H1 (cell line): Measurements from ENCODE around the gene RSBN1. TPM values are rescaled to one million over a fixed set of nuclear protein-coding genes. Genes with fewer than 3 reads are reported as not detected.

Experiments used
- CTCF ChIA-PET: fragments of 300-600 bp; sonication (Branson Sonifier 250); formaldehyde crosslinking; loops from one replicate; lab custom pipeline; 2021; ENCODE audit not compliant: partially characterized antibody; lab: Charles Lee
- POLR2A ChIA-PET: fragments of 300-600 bp; sonication (Branson Sonifier 250); formaldehyde crosslinking; loops from one replicate; lab custom pipeline; 2021; ENCODE audit warnings: inconsistent platforms; ENCODE audit not compliant: partially characterized antibody; lab: Charles Lee
- DNase-seq, 2 experiments: peaks; one replicate each; pipeline versions ENCODE4 v3.0.0 to v3.0.0-alpha.2; 2010 to 2022; ENCODE audit warnings: low spot score in 2 of 2, low read depth in 1 of 2, mixed read lengths in 1 of 2
- FAIRE-seq: peaks from 2 replicates; lab custom pipeline; 2011; peaks lifted over from hg19 to GRCh38; lab: Jason Lieb, UNC
- H2AFZ ChIP-seq: 2 replicates; pipeline ENCODE4 v1.8.1; 2012; ENCODE audit warnings: low read length, inconsistent platforms
- H2AK5ac ChIP-seq: 2 replicates; pipeline ENCODE4 v1.6.1; 2013; ENCODE audit warnings: low read depth, low read length
- H2BK120ac ChIP-seq: replicated peaks from 2 replicates; pipeline ENCODE3; 2013; ENCODE audit warnings: low read depth, low read length, inconsistent platforms
- H2BK12ac ChIP-seq: 2 replicates; pipeline ENCODE4 v1.6.1; 2013; ENCODE audit warnings: low read depth, low read length
- H2BK15ac ChIP-seq: 2 replicates; pipeline ENCODE4 v1.6.1; 2013; ENCODE audit warnings: low read length
- H2BK20ac ChIP-seq: 2 replicates; pipeline ENCODE4 v1.6.1; 2013; ENCODE audit warnings: low read length
- H2BK5ac ChIP-seq: 2 replicates; pipeline ENCODE4 v1.6.1; 2013; ENCODE audit warnings: low read depth, low read length
- H3K14ac ChIP-seq: 2 replicates; pipeline ENCODE4 v1.6.1; 2013; ENCODE audit warnings: inconsistent platforms; ENCODE audit not compliant: insufficient read length
- H3K18ac ChIP-seq: 2 replicates; pipeline ENCODE4 v1.6.1; 2013; ENCODE audit warnings: low read length; ENCODE audit errors: extremely low read depth
- H3K23ac ChIP-seq: 2 replicates; pipeline ENCODE4 v1.6.1; 2013; ENCODE audit warnings: inconsistent platforms; ENCODE audit not compliant: insufficient read length
- H3K23me2 ChIP-seq: 2 replicates; pipeline ENCODE4 v1.6.1; 2013; ENCODE audit warnings: low read depth, low read length
- H3K27ac ChIP-seq: 2 replicates; pipeline ENCODE4 v1.6.1; 2011; ENCODE audit warnings: low read depth, low read length, inconsistent platforms
- H3K27me3 ChIP-seq, 4 experiments: replicated peaks in 1 of 4; 1 replicate in 1 of 4; 2 replicates in 3 of 4; pipeline versions ENCODE4 v1.6.1 to v1.8.1; 2011 to 2013; ENCODE audit warnings: low read length in 3 of 4, mild to moderate bottlenecking in 3 of 4, inconsistent platforms in 2 of 4, mixed read lengths in 2 of 4, moderate library complexity in 1 of 4; ENCODE audit not compliant: control insufficient read depth in 3 of 4, insufficient read depth in 3 of 4; ENCODE audit errors: extremely low read depth in 1 of 4
- H3K36me3 ChIP-seq, 4 experiments: 2 replicates each; pipeline versions ENCODE4 v1.6.1 to v1.8.1; 2011 to 2013; ENCODE audit warnings: mild to moderate bottlenecking in 4 of 4, low read length in 3 of 4, moderate library complexity in 2 of 4, control low read depth in 1 of 4, inconsistent platforms in 1 of 4; ENCODE audit not compliant: insufficient read depth in 4 of 4, control insufficient read depth in 2 of 4
- H3K4ac ChIP-seq: replicated peaks from 2 replicates; pipeline ENCODE3; 2013; ENCODE audit warnings: low read length, low read depth, mixed read lengths, inconsistent platforms; ENCODE audit not compliant: insufficient read length
- H3K4me1 ChIP-seq, 4 experiments: replicated peaks in 1 of 4; 1 replicate in 1 of 4; 2 replicates in 3 of 4; pipeline versions ENCODE4 v1.6.1 to v1.8.1; 2011 to 2013; ENCODE audit warnings: low read length in 3 of 4, inconsistent platforms in 2 of 4, mixed read lengths in 1 of 4; ENCODE audit not compliant: insufficient read depth in 4 of 4, control insufficient read depth in 3 of 4
- H3K4me2 ChIP-seq, 2 experiments: 2 replicates each; pipeline versions ENCODE4 v1.6.1 to v1.8.1; 2011 to 2013; ENCODE audit warnings: low read depth in 2 of 2, low read length in 2 of 2, control low read depth in 1 of 2, inconsistent platforms in 1 of 2, mild to moderate bottlenecking in 1 of 2; ENCODE audit not compliant: insufficient read depth in 1 of 2
- H3K4me3 ChIP-seq, 4 experiments: fragments of 200-600, 300-600 bp in 1 of 4; sonication (generic), shearing (Covaris generic), sonication (Bioruptor Twin) in 1 of 4; 2 replicates each; pipeline versions ENCODE4 v1.5.1 to v1.8.1; 2011 to 2016; ENCODE audit warnings: low read length in 4 of 4, low read depth in 3 of 4, control low read depth in 2 of 4, inconsistent platforms in 2 of 4, mild to moderate bottlenecking in 2 of 4, mixed read lengths in 1 of 4, moderate library complexity in 1 of 4; ENCODE audit not compliant: insufficient read depth in 2 of 4; ENCODE audit errors: extremely low read depth in 1 of 4
- H3K56ac ChIP-seq: replicated peaks from 2 replicates; pipeline ENCODE3; 2013; ENCODE audit warnings: low read depth, mild to moderate bottlenecking, mixed read lengths, low read length, inconsistent platforms; ENCODE audit not compliant: insufficient read length
- H3K79me1 ChIP-seq: 2 replicates; pipeline ENCODE4 v1.6.1; 2013; ENCODE audit warnings: low read depth, low read length, control low read depth
- H3K79me2 ChIP-seq, 2 experiments: 2 replicates each; pipeline versions ENCODE4 v1.6.1 to v1.8.1; 2012 to 2013; ENCODE audit warnings: low read length in 2 of 2, mild to moderate bottlenecking in 2 of 2, inconsistent platforms in 1 of 2; ENCODE audit not compliant: insufficient read depth in 2 of 2, control insufficient read depth in 1 of 2
- H3K9ac ChIP-seq, 4 experiments: replicated peaks in 1 of 4; 1 replicate in 1 of 4; 2 replicates in 3 of 4; pipeline versions ENCODE4 v1.6.1 to v1.8.1; 2011 to 2013; ENCODE audit warnings: low read depth in 3 of 4, low read length in 3 of 4, control low read depth in 2 of 4, mild to moderate bottlenecking in 2 of 4, moderate library complexity in 2 of 4, inconsistent platforms in 1 of 4; ENCODE audit errors: extremely low read depth in 1 of 4
- H3K9me3 ChIP-seq, 2 experiments: 2 replicates each; pipeline versions ENCODE4 v1.6.1 to v1.8.1; 2012 to 2013; ENCODE audit warnings: mild to moderate bottlenecking in 2 of 2, moderate library complexity in 2 of 2, control low read depth in 1 of 2, inconsistent platforms in 1 of 2, low read depth in 1 of 2, low read length in 1 of 2, mixed read lengths in 1 of 2; ENCODE audit not compliant: insufficient read depth in 2 of 2
- H4K20me1 ChIP-seq, 2 experiments: replicated peaks in 1 of 2; 2 replicates each; pipeline versions ENCODE3 to v1.8.1; 2011 to 2013; ENCODE audit warnings: inconsistent platforms in 2 of 2, low read length in 2 of 2, mild to moderate bottlenecking in 1 of 2; ENCODE audit not compliant: insufficient read depth in 2 of 2, control insufficient read depth in 1 of 2
- H4K5ac ChIP-seq: 2 replicates; pipeline ENCODE4 v1.6.1; 2013; ENCODE audit warnings: low read length, low read depth, mixed read lengths, inconsistent platforms; ENCODE audit not compliant: insufficient read length
- H4K8ac ChIP-seq: 2 replicates; pipeline ENCODE4 v1.8.0; 2013; ENCODE audit warnings: mild to moderate bottlenecking, moderate library complexity, low read length, inconsistent platforms; ENCODE audit not compliant: insufficient read depth; ENCODE audit errors: extremely low read depth
- H4K91ac ChIP-seq: replicated peaks from 2 replicates; pipeline ENCODE3; 2013; ENCODE audit warnings: low read length, mixed read lengths, inconsistent platforms; ENCODE audit not compliant: insufficient read length
- CHD2 ChIP-seq: IDR thresholded peaks from 2 replicates; pipeline ENCODE4 v1.6.1; 2012; ENCODE audit warnings: low read length, improper control_type of control experiment
- CTBP2 ChIP-seq: IDR thresholded peaks from 2 replicates; pipeline ENCODE4 v1.7.0; 2011; ENCODE audit warnings: borderline replicate concordance, mild to moderate bottlenecking, moderate library complexity, mixed read lengths, low read length; ENCODE audit not compliant: insufficient read depth, insufficient read length
- HDAC6 ChIP-seq: IDR thresholded peaks from one replicate; pipeline ENCODE4 v1.7.1; 2012; ENCODE audit warnings: low read depth, mild to moderate bottlenecking, inconsistent platforms, low read length, moderate library complexity
- NANOG ChIP-seq: IDR thresholded peaks from 2 replicates; pipeline ENCODE4 v1.6.1; 2011; ENCODE audit warnings: low read length, low read depth, mild to moderate bottlenecking, inconsistent platforms; ENCODE audit not compliant: insufficient read depth, poor library complexity, severe bottlenecking
- POLR2AphosphoS5 ChIP-seq: IDR thresholded peaks from 2 replicates; pipeline ENCODE4 v1.6.1; 2011; ENCODE audit warnings: low read depth, low read length
- TBP ChIP-seq: IDR thresholded peaks from 2 replicates; pipeline ENCODE4 v1.6.1; 2011; ENCODE audit warnings: low read depth, low read length, improper control_type of control experiment
- WGBS, 2 experiments: shearing (Covaris generic) in 1 of 2; methylation state at CpG; one replicate each; pipeline versions ENCODE4 v1.1.6 to v1.1.7; 2013 to 2015; ENCODE audit warnings: low lambda C conversion rate in 2 of 2, mixed read lengths in 2 of 2, inconsistent platforms in 1 of 2, low coverage in 1 of 2, missing lambda C conversion rate in 1 of 2; ENCODE audit not compliant: insufficient replicate concordance in 2 of 2, insufficient coverage in 1 of 2, insufficient read length in 1 of 2; ENCODE audit errors: extremely low coverage in 1 of 2, missing lambda C conversion rate in 1 of 2; 5-methylcytosine and 5-hydroxymethylcytosine counted together
- polyA plus RNA-seq, 7 experiments: library from polyadenylated mRNA; depleted of rRNA in 3 of 7; stranded (reverse) in 5 of 7; unstranded in 2 of 7; fragments of >200 nt in 5 of 7; fragments of 200-250 nt in 2 of 7; gene quantifications; 1 replicate in 5 of 7; 2 replicates in 1 of 7; 4 replicates in 1 of 7; pipeline versions ENCODE4 v1.2.1 to v1.2.3, GENCODE V29; 2011 to 2013; ENCODE audit warnings: missing spikeins in 2 of 7, mixed read lengths in 2 of 7
- total RNA-seq: library from RNA; stranded (reverse); fragmentation: NEBNext Ultra II Directional; extraction: Animal tissue kit (Norgen Biotek cat#: 25700); gene quantifications from 2 replicates; pipeline ENCODE4 v1.2.1, GENCODE V29; 2021

RSBN1 gene
- total and polyA plus RNA-seq, 2 of the 8 experiments (the other 6 are each of a cell fraction or from before 2014, with no cell fraction given): 4.2 to 17.6 TPM

DNA sequence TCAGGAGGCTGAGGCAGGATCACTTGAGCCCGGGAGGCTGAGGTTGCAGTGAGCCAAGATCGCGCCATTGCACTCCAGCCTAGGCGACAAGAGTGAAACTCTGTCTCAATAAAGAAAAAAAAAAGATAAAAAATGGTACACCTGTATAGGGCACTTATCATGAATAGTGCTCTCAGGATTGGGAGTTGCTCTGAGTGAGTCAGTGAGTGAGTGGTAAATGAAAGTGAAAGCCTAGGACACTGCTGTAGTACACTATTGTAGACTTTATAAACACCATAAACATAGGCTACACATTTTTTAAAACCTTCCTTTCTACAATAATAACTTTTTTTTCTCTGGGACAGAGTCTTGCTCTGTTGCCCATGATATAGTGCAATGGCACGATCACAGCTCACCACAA is 69.8 kb downstream of the RSBN1 start:
- CTCF ChIA-PET: no interaction called here
- H3K9ac ChIP-seq: no peak overlapping the region
- no peak overlapping the region for H4K8ac ChIP-seq
- no peak for DNase-seq
- H2BK20ac ChIP-seq: no peak overlapping the region
- H3K9me3 ChIP-seq: peaks cover 0 to 7% of the 10 kb centered on the region in 2 experiments; a peak in 2 of 4 replicates
- H4K5ac ChIP-seq: no peak overlapping the region
- no peak overlapping the region for H2BK120ac ChIP-seq
- H4K20me1 ChIP-seq: no peaks in the 10 kb centered on the region
- no peak overlapping the region for H3K18ac ChIP-seq
- H2BK12ac ChIP-seq: no peak overlapping the region
- no peak overlapping the region for H3K4me2 ChIP-seq
- no peak overlapping the region for H2BK15ac ChIP-seq
- WGBS, 2 experiments: 96% methylated on average over 5 of the region's 5 CpGs; no CpG with 5 or more reads in 1 of the 2 experiments
- H2AFZ ChIP-seq: no peak overlapping the region
- no peaks in the 10 kb centered on the region for H3K23me2 ChIP-seq
- H3K36me3 ChIP-seq: peaks cover 0 to 20% (median 3%) of the 10 kb centered on the region in 4 experiments; a peak in 5 of 8 replicates
- H3K4me3 ChIP-seq: no peak overlapping the region
- no peak overlapping the region for H4K91ac ChIP-seq
- no peak for TF ChIP-seq HDAC6
- TF ChIP-seq TBP: no peak
- no peak for TF ChIP-seq POLR2AphosphoS5
- TF ChIP-seq CHD2: no peak
- no peak for TF ChIP-seq CTBP2
- TF ChIP-seq NANOG: no peak
- H3K23ac ChIP-seq: no peak overlapping the region
- no peaks in the 10 kb centered on the region for H3K4me1 ChIP-seq
- POLR2A ChIA-PET: interaction anchor here (1.2 kb wide), 1 partner anchor 70 kb away, joined by 3 read pairs; the partner anchor contains the start of gene RSBN1
- no peak overlapping the region for H2AK5ac ChIP-seq
- FAIRE-seq: no peak
- H2BK5ac ChIP-seq: no peak overlapping the region
- H3K79me2 ChIP-seq: 0 out of 4 replicates have a peak, but pooled peaks cover 0 to 3% of the 10 kb centered on the region in 2 experiments
- no peaks in the 10 kb centered on the region for H3K79me1 ChIP-seq
- H3K4ac ChIP-seq: no peak overlapping the region
- no peaks in the 10 kb centered on the region for H3K27me3 ChIP-seq
- H3K27ac ChIP-seq: no peak overlapping the region
- H3K56ac ChIP-seq: no peak overlapping the region
- no peak overlapping the region for H3K14ac ChIP-seq
